Neuronal stem cell (in vitro differentiated cells): Measurements from ENCODE around the gene DCTN5.
"Not testable (repeated sequence)": the region's sequence is repeated elsewhere in the genome, so short reads cannot be mapped to it uniquely, and the experiment has no call there.

ENCODE experiments used
- DNase-seq: peaks from one replicate; pipeline ENCODE4 v3.0.0-alpha.2; 2013; ENCODE audit warnings: low spot score
- H2AFZ ChIP-seq: one replicate; pipeline ENCODE4 v1.6.1; 2013; ENCODE audit warnings: mild to moderate bottlenecking, low read length, inconsistent platforms
- H2AK5ac ChIP-seq: 2 replicates; pipeline ENCODE4 v1.6.1; 2013; ENCODE audit warnings: low read depth, mild to moderate bottlenecking, inconsistent platforms, low read length, moderate library complexity, mixed read lengths
- H2BK120ac ChIP-seq: 2 replicates; pipeline ENCODE4 v1.6.1; 2013; ENCODE audit warnings: low read depth, mild to moderate bottlenecking, inconsistent platforms, low read length, moderate library complexity, mixed read lengths
- H2BK12ac ChIP-seq: one replicate; pipeline ENCODE4 v1.6.1; 2013; ENCODE audit warnings: low read length, inconsistent platforms
- H2BK15ac ChIP-seq: 2 replicates; pipeline ENCODE4 v1.6.1; 2013; ENCODE audit warnings: mild to moderate bottlenecking, low read length, inconsistent platforms, mixed read lengths
- H2BK5ac ChIP-seq: one replicate; pipeline ENCODE4 v1.6.1; 2013; ENCODE audit warnings: inconsistent platforms, mild to moderate bottlenecking, low read length, moderate library complexity
- H3K14ac ChIP-seq: one replicate; pipeline ENCODE4 v1.6.1; 2013; ENCODE audit warnings: low read length, inconsistent platforms
- H3K18ac ChIP-seq: 2 replicates; pipeline ENCODE4 v1.6.1; 2013; ENCODE audit warnings: low read length, inconsistent platforms
- H3K23ac ChIP-seq: 2 replicates; pipeline ENCODE4 v1.6.1; 2013; ENCODE audit warnings: low read depth, mild to moderate bottlenecking, mixed read lengths, low read length, inconsistent platforms; ENCODE audit not compliant: poor library complexity
- H3K27ac ChIP-seq: replicated peaks from 3 replicates; pipeline ENCODE4 v1.5.1; 2013; ENCODE audit warnings: low read length, inconsistent platforms
- H3K27me3 ChIP-seq, 3 experiments: 2 replicates each; pipeline ENCODE4 v1.6.1; 2013; ENCODE audit warnings: low read length in 3 of 3, mild to moderate bottlenecking in 2 of 3, inconsistent platforms in 1 of 3, low read depth in 1 of 3, mixed read lengths in 1 of 3, moderate library complexity in 1 of 3; ENCODE audit not compliant: control insufficient read depth in 3 of 3, insufficient read depth in 3 of 3
- H3K36me3 ChIP-seq, 2 donors: replicated peaks in 1 of 2; 2 replicates each; pipeline ENCODE4 v1.6.1; 2013; ENCODE audit warnings: low read length in 2 of 2; ENCODE audit not compliant: control insufficient read depth in 2 of 2, insufficient read depth in 2 of 2
- H3K4ac ChIP-seq: 2 replicates; pipeline ENCODE4 v1.6.1; 2013; ENCODE audit warnings: inconsistent platforms, mild to moderate bottlenecking, low read length, moderate library complexity
- H3K4me1 ChIP-seq, 2 donors: 1 replicate in 1 of 2; 2 replicates in 1 of 2; pipeline ENCODE4 v1.6.1; 2013; ENCODE audit warnings: low read length in 2 of 2, low read depth in 1 of 2; ENCODE audit not compliant: control insufficient read depth in 2 of 2, insufficient read depth in 1 of 2
- H3K4me2 ChIP-seq: one replicate; pipeline ENCODE4 v1.6.1; 2013; ENCODE audit warnings: mild to moderate bottlenecking, low read length, inconsistent platforms; ENCODE audit not compliant: insufficient read depth, poor library complexity, severe bottlenecking
- H3K4me3 ChIP-seq, 2 donors: 2 replicates each; pipeline ENCODE4 v1.5.1; 2013; ENCODE audit warnings: low read length in 2 of 2, mild to moderate bottlenecking in 2 of 2, inconsistent platforms in 1 of 2, moderate library complexity in 1 of 2
- H3K79me1 ChIP-seq: one replicate; pipeline ENCODE4 v1.6.1; 2013; ENCODE audit warnings: low read depth, mild to moderate bottlenecking, inconsistent platforms, low read length, moderate library complexity
- H3K9ac ChIP-seq: one replicate; pipeline ENCODE4 v1.6.1; 2013; ENCODE audit warnings: mild to moderate bottlenecking, low read depth, low read length, inconsistent platforms; ENCODE audit not compliant: poor library complexity
- H3K9me3 ChIP-seq, 2 donors: replicated peaks in 1 of 2; 2 replicates each; pipeline versions ENCODE3 to v1.6.1; 2013; ENCODE audit warnings: low read length in 2 of 2, mild to moderate bottlenecking in 2 of 2, inconsistent platforms in 1 of 2, low read depth in 1 of 2, mixed read lengths in 1 of 2, moderate library complexity in 1 of 2; ENCODE audit not compliant: control insufficient read depth in 2 of 2, insufficient read depth in 1 of 2
- H4K8ac ChIP-seq: one replicate; pipeline ENCODE4 v1.6.1; 2013; ENCODE audit warnings: low read depth, mild to moderate bottlenecking, inconsistent platforms, low read length, moderate library complexity
- H4K91ac ChIP-seq: one replicate; pipeline ENCODE4 v1.6.1; 2013; ENCODE audit warnings: low read length, low read depth, mild to moderate bottlenecking, inconsistent platforms; ENCODE audit not compliant: poor library complexity
- WGBS, 2 donors: extraction: QIAGEN DNeasy Blood & Tissue Kit; methylation state at CpG; one replicate each; pipeline ENCODE4 v1.1.7; 2013; ENCODE audit warnings: missing lambda C conversion rate in 2 of 2, mixed read lengths in 1 of 2; ENCODE audit not compliant: insufficient read length in 2 of 2, insufficient replicate concordance in 1 of 2; ENCODE audit errors: extremely low coverage in 2 of 2; 5-methylcytosine and 5-hydroxymethylcytosine counted together

Gene DCTN5

DNA sequence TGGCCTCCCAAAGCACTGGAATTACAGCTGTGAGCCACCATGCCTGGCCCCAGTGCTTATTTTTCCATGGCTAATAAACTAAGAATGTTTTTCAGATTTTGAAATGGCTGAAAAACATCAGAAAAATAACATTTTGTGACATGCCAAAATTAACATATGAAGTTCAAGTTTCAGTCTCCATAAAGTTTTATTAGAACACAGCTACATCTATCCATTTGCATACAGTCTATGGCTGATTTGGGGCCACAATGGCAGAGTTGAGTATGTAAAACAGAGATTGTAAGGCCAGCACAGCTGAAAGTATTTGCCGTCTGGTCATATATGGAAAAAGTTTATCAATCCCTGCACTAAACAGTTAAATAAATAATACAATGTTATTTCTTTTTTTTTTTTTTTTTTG, 31.3 kb upstream of the DCTN5 start:
- H2AFZ ChIP-seq: no peak overlapping the region
- H3K79me1 ChIP-seq: no peaks in the 10 kb centered on the region
- H3K9me3 ChIP-seq: no peaks in the 10 kb centered on the region
- no peak overlapping the region for H3K9ac ChIP-seq
- DNase-seq: no peak
- H2BK15ac ChIP-seq: no peak overlapping the region
- H3K4ac ChIP-seq: no peak overlapping the region
- H3K4me3 ChIP-seq: no peak overlapping the region
- H3K36me3 ChIP-seq: peaks cover 9 to 73% of the 10 kb centered on the region in 2 donors
- H3K27me3 ChIP-seq: no peaks in the 10 kb centered on the region
- no peak overlapping the region for H3K14ac ChIP-seq
- no CpG with 5 or more reads among the region's 1 CpG for whole genome bisulfite sequencing, 2 donors
- H2BK12ac ChIP-seq: no peak overlapping the region
- no peaks in the 10 kb centered on the region for H3K4me1 ChIP-seq
- no peak overlapping the region for H3K23ac ChIP-seq
- H2BK120ac ChIP-seq: no peak overlapping the region
- no peak overlapping the region for H3K18ac ChIP-seq
- H2BK5ac ChIP-seq: no peak overlapping the region
- no peak overlapping the region for H2AK5ac ChIP-seq
- no peak overlapping the region for H4K8ac ChIP-seq
- H3K27ac ChIP-seq: no peak overlapping the region
- no peak overlapping the region for H4K91ac ChIP-seq
- no peak overlapping the region for H3K4me2 ChIP-seq

DNA sequence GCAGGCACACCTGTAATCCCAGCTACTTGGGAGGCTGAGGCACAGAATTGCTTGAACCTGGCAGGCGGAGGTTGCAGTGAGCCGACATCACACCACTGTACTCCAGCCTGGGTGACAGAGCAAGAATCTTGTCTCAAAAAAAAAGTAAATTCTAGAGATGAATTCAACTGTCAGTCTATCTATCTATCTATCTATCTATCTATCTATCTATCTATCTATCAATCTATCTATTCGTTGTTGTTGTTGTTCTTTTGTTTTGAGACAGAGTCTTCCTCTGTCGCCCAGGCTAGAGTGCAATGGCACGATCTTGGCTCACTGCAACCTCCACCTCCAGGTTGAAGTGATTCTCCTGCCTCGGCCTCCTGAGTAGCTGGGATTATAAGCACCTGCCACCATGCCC, 30.4 kb upstream of the DCTN5 start:
- not testable (repeated sequence) for H3K4me1 ChIP-seq, DNase-seq, H3K4me3 ChIP-seq, H3K79me1 ChIP-seq, H2BK120ac ChIP-seq, H3K27ac ChIP-seq, H2BK5ac ChIP-seq, H2AK5ac ChIP-seq, H4K91ac ChIP-seq, H3K9ac ChIP-seq, H3K23ac ChIP-seq, H2BK15ac ChIP-seq, H3K4ac ChIP-seq, H3K27me3 ChIP-seq, H2BK12ac ChIP-seq, H3K14ac ChIP-seq, H2AFZ ChIP-seq, H4K8ac ChIP-seq, H3K18ac ChIP-seq, H3K4me2 ChIP-seq, H3K9me3 ChIP-seq
- WGBS, 2 donors: no CpG with 5 or more reads among the region's 6 CpGs
- peaks cover 9 to 73% of the 10 kb centered on the region in 2 donors for H3K36me3 ChIP-seq

DNA sequence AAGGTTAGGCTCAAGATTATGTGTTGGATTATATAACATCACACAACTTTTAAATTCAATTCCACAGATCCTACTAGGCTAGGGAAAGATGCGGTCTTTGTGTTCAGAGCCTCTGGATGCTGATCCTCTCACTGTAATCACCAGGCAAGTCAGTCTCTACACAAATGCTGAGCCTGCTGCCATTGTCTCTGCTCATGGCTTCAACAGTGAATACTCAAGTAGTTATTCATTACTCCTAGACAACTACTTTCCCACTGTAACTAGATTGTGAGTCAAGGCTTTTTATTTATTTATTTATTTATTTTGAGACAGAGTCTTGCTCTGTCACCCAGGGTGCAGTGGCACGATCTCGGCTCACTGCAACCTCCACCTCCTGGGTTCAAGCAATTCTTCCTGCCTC, 29.3 kb upstream of the DCTN5 start:
- Histone ChIP-seq H3K27me3 (no peaks in the 10 kb centered on the region), H3K79me1 (no peaks in the 10 kb centered on the region), H2BK120ac (no peak overlapping the region), H4K8ac (no peak overlapping the region), H3K14ac (no peak overlapping the region), H2BK12ac (no peak overlapping the region), H3K9me3 (no peaks in the 10 kb centered on the region), H3K4ac (no peak overlapping the region), H4K91ac (no peak overlapping the region), H3K18ac (no peak overlapping the region), H3K4me3 (no peak overlapping the region), H2AK5ac (no peak overlapping the region), H3K9ac (no peak overlapping the region), H2BK5ac (no peak overlapping the region), H3K4me1 (no peaks in the 10 kb centered on the region), H2AFZ (no peak overlapping the region), H3K36me3 (peaks cover 9 to 75% of the 10 kb centered on the region in 2 donors), H3K23ac (no peak overlapping the region), H2BK15ac (no peak overlapping the region), H3K4me2 (no peak overlapping the region), H3K27ac (no peak overlapping the region)
- WGBS, 2 donors: no CpG with 5 or more reads among the region's 3 CpGs
- no peak for DNase-seq

DNA sequence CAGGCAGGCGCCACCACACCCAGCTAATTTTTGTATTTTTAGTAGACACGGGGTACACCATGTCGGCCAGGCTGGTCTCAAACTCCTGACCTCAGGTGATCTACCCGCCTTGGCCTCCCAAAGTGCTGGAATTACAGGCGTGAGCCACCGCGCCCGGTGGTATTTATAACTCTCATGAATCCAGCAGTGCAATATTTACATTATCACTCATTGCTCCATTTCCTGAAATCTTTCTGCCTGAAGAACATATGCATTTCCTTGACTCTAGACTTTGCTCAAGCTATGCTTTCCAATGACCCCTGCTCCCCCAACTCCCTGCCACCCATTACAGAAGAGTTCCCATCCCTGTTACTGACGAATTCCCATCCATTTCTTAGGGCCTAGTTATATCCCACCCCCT, 25.5 kb upstream of the DCTN5 start:
- Histone ChIP-seq H4K8ac (no peak overlapping the region), H3K27me3 (no peaks in the 10 kb centered on the region), H3K4ac (no peak overlapping the region), H2AK5ac (no peak overlapping the region), H3K4me1 (no peaks in the 10 kb centered on the region), H2BK120ac (no peak overlapping the region), H4K91ac (no peak overlapping the region), H3K27ac (no peak overlapping the region), H2BK12ac (no peak overlapping the region), H2BK5ac (no peak overlapping the region), H2BK15ac (no peak overlapping the region), H3K9me3 (no peaks in the 10 kb centered on the region), H3K4me3 (no peak overlapping the region), H3K14ac (no peak overlapping the region), H2AFZ (no peak overlapping the region), H3K18ac (no peak overlapping the region), H3K23ac (no peak overlapping the region), H3K4me2 (no peak overlapping the region), H3K79me1 (no peaks in the 10 kb centered on the region), H3K36me3 (peaks cover 11 to 84% of the 10 kb centered on the region in 2 donors), H3K9ac (no peak overlapping the region)
- no peak for DNase-seq
- no CpG with 5 or more reads among the region's 9 CpGs for WGBS, 2 donors
